Stimulated activated CD8-positive, alpha-beta memory T cell treated with anti-CD3 and anti-CD28 coated beads, Interleukin-4, amount 100 ng/mL, for 4 hours (primary cell): ENCODE results near the gene USP7.

Experiments
- DNase-seq, 2 donors: peaks; one replicate each; pipeline ENCODE4 v3.0.0-alpha.2; 2020; ENCODE audit warnings: low read depth in 2 of 2, low spot score in 1 of 2

USP7 gene

DNA sequence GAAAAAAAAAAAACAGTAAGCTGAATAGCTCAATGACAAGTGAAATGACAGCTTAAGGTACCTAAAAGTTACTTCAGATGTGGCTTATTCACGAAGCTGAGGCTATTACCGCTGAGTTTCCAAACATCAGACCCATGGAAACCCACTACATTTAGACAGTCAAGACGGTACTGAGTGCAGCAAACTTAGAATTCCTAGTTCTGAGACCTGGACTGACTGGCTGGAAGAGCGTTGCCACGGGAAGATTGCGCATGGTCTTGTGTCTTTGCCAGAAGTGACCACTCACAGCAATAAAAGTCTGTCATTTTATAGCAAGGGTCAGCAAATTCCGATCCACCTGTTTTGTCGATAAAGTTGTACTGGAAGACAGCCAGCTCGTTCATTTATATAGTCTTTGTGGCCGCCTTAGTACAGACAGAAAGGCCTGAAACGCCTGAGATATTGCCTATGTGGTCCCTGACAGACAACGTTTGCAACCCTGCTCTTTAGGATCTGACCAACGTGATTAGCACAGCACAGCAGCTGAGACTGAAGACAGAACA, 62.3 kb downstream of the USP7 start:
- DNase-seq: no peak

DNA sequence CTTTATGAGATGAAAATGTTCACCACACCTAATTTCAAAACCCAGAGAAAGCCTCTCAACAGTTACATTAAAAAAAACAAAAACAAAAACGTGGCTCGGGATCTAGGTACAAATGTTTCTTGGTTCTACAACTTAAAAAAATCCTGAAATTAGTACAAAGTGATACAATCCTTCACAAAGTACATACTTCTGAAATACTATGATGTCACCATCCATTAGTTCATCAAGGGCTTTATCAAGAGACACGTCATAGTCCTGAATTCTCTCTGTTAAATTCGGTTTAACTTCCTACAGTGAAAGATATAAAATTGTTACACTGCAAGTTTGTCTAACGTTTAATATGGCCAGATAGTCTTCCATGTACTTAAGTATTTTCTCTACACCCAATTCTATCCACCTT, 63.4 kb downstream of the USP7 start:
- no peak for DNase-seq

DNA sequence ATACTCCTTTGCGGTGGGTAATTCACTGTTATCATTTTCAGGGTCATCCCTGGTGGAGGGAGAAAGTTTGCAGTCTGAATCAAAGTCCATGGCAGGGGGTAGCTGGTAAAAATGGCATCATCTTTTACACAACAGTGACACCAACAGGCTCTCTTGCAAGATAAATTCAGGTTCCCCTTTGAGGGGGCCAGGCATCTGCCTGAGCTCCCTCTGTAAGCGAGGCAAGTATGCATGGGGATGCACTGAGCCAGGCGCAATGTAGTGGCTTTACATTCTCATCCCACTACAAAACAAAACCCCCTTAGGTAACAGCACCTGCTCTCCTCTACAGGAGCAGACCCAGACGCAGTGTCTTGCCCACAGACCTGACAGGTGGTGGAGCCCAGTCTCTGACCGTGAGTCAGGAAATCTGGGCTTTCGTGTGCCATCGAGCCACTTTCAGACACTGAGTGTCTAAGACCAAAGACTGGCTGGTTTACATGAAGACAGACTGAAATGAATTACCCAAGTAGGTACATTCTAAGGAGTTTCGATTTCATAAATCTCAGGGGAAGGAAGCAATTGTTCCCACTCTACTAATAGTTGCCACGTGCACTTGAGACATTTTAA, 63.9 kb downstream of the USP7 start:
- DNase-seq: no peak

DNA sequence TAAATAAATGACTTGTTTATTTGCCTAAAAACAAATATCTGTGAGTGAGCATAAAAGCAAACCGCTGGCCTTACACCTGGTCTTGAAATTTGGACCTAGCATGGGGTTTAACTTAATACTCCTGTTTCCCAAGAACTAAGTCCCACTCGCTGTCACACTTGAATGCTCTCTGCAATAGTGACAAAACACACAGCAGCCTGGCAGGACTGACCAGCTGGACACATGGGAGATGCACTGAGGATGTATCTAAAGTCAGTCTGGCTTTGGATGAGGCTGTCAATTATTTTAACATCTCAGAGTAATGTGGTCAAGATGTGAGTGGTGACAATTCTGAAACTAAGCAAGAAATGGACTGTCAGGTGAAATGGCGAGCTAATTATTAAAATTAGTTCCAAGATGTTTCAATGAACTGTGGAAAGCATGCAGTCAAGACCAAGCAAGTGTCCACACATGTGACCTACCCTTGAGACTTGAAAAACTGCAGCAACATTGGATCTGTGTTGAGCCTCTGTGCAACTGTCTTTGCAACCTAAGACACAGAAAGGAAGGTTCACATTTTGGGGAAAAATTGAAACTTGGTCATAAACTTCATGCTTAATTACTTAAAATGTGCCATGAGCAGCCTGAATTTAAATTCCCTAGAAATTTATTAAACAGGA, 64.9 kb downstream of the USP7 start:
- no peak for DNase-seq

DNA sequence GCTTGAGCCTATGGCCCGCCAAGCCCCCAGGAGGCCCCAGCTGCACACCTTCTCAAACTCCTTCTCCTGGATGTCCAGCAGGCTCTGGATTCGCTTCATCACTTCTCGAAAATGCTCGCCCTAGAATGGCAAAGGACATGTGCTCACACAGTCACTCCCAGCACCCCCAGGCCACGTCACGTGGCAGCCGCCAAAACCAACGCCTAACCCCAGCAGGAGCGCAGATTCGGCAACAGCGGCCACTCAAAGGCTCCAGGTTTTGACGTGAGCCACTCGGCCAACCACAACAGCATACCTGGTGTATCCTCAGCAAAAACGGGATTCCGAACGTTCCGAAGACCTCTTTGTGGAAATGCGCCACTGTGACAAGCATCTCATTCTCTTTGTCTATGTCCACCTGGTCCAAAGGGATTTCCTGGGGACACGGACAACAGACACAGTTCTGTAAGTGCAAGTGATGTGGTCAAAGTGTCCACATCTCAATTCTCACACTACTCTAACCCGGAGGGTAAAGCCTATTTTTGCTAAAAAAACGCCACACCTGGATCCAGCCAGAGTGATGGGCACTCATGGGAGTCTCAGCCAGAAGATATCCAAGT, 68.9 kb downstream of the USP7 start:
- DNase-seq: no peak

DNA sequence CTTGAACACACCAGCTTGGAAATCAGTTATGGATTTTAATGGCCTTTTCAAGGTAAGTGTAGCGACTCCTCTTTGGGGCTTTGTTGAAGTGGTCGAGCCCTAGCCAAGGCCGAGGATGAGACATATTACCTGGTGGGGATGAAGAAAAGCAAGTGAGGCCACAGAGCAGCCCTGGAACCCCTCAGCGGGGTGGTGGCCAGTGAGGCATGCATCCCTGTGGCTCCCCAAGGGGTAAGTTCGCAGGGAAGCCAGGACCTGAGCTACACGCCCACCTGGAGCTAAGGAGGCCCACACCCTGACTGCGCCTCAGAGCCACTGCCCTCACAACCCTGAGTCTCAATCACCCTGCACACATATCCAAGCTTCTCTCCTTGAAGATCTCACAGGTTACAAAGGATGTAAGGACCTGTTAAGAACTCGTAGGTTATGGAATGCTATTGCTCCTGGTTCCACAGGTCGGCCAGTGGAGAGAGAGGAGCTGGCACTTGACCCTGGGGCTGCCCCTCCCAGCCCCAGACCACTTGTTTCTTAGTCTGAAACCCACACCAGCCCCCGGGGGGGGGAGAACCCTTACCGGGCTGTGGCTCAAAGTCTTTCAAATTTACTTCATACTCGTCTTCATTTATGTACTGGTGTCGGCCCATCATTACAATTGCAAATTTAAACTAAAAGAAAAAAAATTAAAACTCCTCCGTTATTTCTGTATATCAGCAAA, 69.6 kb downstream of the USP7 start:
- no peak for DNase-seq

DNA sequence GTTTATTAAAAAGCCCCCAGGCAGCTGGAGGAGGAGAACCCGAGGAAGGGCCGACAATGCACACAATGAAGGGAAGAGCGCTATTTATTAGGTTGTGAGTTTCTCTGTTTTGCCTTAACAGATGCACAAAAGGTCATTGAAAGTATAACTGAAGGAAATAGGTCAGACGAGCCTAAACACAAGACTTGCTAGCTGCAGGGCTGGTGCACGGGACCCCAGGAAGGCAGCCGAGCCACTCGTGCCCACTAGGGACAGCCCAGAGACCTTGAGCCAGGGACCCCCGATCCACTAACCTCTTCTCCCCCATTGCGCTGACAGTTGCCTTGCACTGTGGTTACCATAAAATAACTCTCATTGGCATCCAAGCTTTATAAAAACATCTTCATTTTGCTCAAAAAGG, 70.3 kb downstream of the USP7 start:
- DNase-seq: no peak

DNA sequence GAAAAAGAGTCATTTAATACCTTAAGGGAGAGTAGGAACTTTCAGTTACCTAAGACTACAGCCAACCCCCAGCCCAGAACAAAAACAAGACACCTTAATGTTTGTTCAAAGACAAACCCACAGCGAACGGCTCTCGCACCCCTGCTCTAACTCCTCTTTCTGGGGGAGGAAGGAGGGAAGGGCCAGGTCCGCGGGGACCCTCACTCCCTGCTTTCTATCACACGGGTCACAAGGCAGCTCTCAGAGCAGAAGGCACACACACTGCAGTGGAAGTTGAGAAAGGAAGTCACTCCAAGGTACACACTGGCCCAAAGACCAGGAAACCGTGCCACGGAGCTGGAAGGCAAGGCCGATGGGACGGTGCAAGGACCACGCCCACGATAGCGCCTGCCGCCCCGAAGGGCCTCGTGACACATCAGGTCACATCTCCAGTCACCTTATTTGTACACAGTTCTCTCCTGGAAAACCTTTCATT, 71.6 kb downstream of the USP7 start:
- DNase-seq: no peak

DNA sequence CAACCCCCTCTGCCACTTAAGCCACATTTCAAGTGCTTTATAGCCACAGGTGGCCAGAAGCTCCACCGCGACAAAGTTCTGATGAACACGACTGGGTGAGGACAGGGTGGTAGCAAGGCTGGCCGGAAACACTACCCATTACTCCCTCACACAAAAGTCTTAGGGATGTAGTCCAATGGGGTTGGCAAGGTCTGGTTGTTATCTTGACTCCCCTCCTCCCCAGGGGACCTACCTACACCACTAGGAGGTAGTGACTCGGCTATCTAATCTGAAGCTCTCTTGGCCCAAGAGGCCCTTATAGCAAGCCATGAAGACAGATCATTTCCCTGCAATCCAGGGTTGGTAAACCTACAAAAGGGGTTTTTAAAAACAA, 73.2 kb downstream of the USP7 start:
- no peak for DNase-seq

DNA sequence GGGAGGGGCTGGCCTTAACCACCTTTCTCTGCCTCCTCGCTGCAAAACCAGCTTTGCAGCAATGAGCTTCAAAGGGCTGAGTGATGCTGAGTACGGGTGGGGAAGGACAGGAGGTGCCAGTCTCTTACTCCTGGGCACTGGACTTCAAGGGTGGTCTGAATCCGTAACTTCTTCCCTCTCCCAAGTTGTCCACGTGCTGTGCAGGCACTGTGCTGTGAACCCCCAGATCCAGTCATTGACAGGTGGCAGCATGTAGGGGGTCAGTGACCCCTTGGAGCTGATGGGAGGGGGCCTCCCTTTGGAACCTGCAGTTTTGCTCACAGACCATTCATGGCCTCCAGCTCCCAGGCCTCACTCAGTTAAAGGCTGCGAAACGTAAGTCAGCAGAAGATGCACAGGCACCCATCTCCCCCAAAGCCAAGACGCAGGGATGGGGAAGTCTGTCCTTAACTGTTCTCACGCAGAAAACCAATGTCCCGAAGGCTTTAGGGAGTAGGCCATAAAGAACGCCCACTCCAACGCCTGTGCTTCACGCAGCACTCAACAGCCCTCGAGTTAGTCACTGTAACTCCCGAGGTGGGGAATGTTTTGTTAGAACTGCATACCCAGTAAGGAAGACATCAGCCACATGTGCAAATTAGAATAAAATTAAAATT, 73.7 kb downstream of the USP7 start:
- DNase-seq: no peak

DNA sequence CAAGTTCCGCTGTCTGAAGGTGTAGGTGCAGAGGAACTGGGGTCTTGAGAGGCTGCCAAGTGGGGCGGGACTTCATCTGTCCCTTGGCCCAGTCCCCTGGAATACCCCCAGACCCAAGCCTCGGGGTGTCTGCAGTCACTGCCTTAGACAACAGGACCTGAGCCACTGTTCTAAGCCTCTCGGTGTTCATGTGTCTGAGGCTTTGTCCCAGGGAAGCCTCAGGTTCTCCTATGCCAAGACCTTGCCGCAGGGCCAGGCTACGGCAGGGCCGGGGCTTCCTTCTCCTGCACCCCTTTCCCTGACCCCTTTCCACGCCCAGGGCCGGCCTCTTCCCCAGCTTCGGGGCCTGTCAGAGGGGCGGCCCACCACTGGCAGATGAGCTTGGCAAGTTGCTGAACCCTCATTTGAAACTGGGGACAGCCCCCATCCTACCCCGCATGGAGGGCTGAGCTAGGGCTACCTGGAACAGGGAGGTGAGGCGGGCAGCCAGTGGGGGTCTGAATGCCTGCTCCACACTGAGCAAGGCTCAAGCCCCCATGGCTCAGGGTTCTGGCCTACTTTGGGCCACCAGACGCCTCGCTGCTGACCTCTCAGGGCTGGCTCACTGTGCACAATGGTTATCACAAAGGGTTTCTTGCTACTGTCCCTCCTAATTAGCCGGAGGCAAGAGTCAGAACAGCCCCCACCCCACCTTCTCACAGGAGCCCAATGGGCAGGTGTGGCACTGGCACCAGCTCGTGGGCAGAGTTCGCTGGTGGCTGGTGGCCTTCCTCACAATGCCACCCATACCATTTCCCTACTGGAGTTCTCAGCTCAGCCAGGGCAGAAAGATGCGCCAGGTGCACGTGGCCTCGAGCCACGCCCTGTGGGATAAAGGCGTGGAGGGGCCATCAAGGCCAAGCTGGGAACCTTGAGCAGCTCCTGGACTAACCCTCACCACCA, 74.5 kb downstream of the USP7 start:
- no peak for DNase-seq

DNA sequence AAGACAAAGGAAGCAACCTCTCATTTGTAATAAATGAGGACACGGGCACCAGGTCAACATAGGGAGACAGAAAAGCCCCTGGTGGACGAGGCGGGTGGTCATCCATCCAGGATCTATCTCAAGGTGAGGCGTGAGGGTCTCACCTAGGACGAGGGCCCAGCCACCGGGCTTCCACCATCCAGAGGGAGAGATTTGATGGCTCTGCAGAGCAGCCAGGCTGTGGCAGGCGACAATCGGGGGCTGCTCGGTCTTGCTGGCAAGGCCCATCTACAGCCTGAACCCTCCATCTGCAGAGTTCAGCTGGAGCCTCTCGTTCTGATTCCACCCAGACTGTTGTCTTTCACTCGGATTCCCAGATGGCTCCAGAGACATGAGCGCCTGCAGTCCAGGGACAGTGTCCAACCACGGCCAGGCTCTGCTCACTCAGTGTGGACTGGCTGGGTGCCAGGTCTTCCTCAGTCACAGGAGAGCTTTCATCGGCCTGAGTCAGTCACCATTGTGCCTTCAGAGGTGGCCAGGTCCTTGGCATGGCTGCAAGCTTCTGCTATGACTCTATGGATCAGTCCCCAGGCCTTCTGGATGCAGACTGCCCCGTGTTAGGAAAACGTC, 75.7 kb downstream of the USP7 start:
- no peak for DNase-seq

DNA sequence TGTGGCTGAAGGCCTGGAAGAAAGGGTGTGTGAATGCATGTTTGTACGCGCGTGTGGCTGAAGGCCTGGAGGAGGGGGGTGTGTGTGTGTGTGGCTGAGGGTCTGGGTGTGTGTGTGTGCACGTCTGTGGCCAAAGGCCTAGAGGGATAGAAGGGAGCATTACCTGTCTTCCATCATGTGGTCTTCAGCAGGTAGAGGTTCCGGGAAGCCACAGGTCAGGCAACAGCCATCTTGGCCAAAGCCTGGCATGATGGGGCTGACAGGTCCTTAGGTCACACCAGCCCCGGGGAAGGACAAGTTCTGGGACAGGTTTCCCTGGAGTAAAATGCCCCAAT, 76.3 kb downstream of the USP7 start:
- no peak for DNase-seq

DNA sequence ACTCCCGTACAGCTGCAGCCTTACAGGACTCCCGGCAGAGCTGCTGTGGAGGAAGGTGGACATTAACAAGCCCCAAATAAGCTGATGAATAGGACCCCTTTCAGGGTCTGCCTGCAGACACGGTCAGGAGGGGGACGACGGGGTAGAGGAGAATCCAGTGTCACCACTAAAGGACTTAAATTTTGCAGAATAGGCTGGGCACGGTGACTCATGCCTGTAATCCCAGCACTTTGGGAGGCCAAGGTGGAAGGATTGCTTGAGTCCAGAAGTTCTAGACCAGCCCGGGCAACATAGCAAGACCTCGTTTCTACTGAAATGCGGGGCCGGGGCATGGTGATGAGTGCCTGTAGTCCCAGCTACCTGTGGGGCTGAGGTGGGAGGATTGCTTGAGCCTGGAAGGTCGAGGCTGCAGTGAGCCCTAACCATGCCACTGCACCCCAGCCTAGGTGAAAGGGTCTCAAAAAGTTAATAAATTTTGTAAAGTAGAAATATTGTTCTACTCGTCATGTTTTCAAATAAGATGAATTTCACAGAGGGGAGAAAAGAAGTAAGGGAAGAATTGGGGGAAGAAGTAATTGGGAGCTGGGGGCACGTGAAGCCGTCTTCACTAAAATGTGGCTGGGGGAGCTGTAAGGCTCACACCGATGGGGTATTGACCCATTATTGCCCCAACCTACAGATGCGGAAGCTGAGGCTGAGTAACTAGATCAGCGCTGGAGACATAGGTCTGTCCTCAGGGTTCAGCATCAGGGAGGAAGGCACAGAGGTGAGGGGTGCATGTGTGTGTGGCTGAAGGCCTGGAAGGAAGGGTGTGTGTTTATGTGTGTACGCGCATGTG, 76.9 kb downstream of the USP7 start:
- DNase-seq: no peak

DNA sequence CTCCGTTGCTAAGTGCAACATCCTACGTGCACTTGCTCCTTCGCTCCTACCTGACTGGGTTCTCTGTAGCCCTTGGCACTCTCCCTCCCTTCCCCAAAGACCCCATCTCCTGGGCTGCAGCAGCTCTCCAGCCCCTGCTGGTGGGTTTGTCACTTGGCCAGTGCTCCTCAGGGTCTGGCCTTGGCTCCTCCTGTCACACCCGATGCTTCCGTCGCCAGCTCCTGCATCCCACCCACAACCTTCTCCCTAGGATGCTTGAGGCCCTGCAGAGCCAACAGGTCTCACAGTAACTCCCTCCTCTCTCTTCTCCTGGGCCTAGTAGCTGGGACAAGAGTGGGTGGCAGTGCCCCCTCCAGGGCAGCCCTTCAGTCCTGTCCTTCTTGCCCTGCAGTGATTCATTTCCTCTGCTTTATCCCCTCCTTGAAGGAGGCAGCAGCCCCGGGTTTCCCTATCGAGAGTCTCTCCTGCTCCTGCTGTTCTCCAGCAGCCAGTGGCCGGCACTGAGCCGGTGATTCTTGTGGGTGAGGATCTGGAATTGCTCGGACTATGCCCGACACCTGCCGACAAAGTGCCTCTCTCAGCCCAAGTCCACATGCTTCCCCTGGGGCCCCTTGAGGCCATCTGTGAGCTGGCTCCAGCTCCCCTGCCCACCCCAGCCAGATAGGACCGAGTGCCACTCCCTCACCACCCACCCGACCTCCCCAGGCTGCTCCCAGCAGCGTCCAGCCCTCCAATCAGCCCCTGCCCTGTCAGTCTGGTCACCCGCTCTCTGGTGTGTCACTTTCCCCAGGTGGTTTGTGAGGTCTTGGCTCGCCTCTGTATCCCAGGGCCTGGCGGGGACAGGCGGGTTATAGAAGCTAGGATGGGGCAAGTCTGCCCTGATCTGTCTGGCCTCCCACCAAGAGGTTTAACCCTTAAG, 77.8 kb downstream of the USP7 start:
- no peak for DNase-seq

DNA sequence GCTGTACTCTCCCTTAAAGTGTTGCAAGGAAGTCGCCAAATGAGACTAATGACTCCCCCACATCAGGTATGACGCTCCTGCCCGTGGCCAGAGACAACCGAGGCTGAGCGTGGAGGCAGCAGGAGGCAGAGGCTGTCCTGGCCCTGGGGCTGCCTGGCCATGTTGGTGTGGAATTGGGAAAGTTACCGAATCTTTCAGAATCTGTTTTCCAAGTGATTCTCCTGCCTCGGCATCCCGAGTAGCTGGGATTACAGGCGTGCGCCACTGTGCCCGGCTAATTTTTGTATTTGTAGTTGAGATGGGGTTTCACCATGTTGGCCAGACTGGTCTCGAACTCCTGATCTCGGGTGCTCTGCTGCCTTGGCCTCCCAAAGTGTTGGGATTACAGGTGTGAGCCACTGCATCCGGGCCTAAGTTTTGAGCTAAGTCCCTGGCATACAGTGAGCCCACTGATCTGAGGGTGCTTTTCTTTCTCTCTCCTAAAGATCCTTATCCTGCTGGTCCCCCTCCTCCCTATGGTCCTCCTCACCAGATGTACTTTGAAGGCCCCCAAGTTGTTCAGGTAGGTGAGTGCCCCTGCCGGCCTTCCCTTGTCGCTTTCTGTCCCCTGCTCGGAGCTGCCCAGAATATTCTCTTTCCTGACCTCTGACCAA, 80.9 kb downstream of the USP7 start:
- DNase-seq: no peak

DNA sequence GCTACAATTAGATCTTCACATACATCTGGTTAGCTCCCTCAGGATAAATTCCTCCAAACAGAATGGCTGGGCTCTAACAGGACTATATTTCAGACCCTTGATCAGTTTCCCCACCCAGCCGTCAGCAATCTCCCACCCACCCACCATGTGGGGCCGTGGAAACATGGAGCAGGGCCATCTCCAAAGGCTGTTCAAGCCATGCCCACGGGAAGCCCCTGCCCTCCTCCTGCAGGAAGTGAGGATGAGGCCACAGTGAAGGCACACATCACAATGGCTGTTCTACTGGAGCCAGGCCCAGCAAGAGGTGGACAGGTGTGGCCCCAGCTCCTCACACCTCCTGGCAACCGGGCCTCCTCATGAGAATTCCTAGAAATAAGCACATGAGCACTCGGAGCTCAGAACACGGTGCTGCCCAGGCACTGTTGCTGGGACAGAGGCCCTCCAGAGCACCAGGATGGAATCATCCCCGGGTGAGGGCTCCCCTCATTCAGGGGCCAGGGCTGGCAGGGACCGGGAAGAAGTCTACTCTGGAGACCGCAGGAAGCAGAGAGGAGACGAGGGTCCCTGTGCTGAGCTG, 81.6 kb downstream of the USP7 start, which contains the start of gene LITAFD:
TSS of gene LITAFD (plus strand) at position 311 of the 577 bp plus-strand sequence. CDS start 2,005 bp downstream, outside the sequence.
- DNase-seq: no peak
